ENCODE results near the gene SLC35D3. TPM values are rescaled to one million over a fixed set of nuclear protein-coding genes. Genes with fewer than 3 reads are reported as not detected.

The SLC35D3 gene
- total RNA-seq, 4 donors from 2014 or later, result not detected

DNA sequence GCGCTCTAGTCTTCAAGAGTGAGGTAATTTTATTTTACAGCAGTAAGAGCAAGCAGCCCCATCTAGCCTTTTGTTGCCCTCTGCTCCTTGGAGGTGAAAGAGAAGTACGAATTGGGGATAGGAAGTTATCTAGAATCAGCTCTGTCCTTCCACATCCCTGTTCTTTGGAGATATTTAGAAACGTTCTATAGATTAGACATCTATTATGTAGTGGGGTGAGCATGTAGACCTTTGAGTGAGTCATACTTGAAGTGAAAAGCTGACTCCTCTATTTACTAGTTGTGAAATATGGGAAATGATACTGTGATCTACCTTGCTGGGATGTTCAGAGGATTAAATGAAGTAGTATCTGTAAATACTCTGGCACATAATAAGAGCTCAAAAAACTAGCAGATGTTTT is 36.0 kb upstream of the SLC35D3 start:
- no peaks in the 10 kb centered on the region for H3K36me3 ChIP-seq
- no peak for DNase-seq
- in situ Hi-C loops (cut with MboI; ENCODE audit: low pct_ligation_motif_present in 1 of 4, low pct_unique_long_range_greater_than_20kb in 1 of 4, low sequenced_read_pairs in 3 of 4) (no loop called here), intact Hi-C loops (cut with DNase I; ENCODE audit: low total_unique reads) (no loop called here)
- 81 to 100% methylated on average over 2 to 3 of the region's 3 CpGs for WGBS, 2 donors (ENCODE audit: low coverage in 1 of 2)
- TF ChIP-seq CTCF (IDR thresholded peaks at IDR 0.05), result no peak
- TF ChIP-seq POLR2A (IDR thresholded peaks at IDR 0.05), result no peak
- TF ChIP-seq EP300 (IDR thresholded peaks at IDR 0.05; ENCODE audit: low read depth), result no peak
- no peak for TF ChIP-seq POLR2AphosphoS5 (IDR thresholded peaks at IDR 0.05)
- H3K4me1 ChIP-seq, result peaks cover 0 to 11% (median 6%) of the 10 kb centered on the region in 4 donors
- no peak overlapping the region for H3K4me3 ChIP-seq
- no peak overlapping the region for H3K27ac ChIP-seq
- H3K27me3 ChIP-seq, result no peaks in the 10 kb centered on the region
- no peaks in the 10 kb centered on the region for H3K9me3 ChIP-seq

DNA sequence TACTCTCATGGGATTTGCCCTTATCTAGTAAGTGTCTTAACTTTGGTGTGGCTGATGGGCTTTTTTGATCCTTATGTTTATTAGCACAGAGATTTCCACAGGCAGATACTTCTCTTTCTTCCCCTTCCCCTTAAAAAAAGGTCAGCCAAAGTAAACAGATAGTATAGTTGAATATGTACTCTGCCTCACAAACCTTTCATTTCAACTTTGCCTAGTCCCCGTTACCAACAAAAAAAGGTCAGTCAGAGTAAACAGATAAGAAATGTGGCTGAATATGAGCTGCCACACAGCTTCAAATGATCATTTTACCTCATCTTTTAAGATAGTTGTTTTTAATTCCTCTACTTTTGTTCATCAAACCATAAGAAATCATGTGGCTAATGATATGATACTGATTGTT is 34.1 kb upstream of the SLC35D3 start:
- peaks cover 0 to 10% (median 6%) of the 10 kb centered on the region in 4 donors for H3K4me1 ChIP-seq
- intact Hi-C loops (cut with DNase I; ENCODE audit: low total_unique reads) (loop anchor here (1.0 kb wide), 1 partner anchor 13 kb away; no protein-coding TSS in a partner anchor), in situ Hi-C loops (cut with MboI; ENCODE audit: low pct_ligation_motif_present in 1 of 4, low pct_unique_long_range_greater_than_20kb in 1 of 4, low sequenced_read_pairs in 3 of 4) (no loop called here)
- no peak overlapping the region for H3K27ac ChIP-seq
- peaks cover 0 to under 1% (median 0%) of the 10 kb centered on the region in 4 donors for H3K36me3 ChIP-seq
- H3K27me3 ChIP-seq, result no peaks in the 10 kb centered on the region
- no peak overlapping the region for H3K4me3 ChIP-seq
- TF ChIP-seq EP300 (IDR thresholded peaks at IDR 0.05; ENCODE audit: low read depth) (no peak), CTCF (IDR thresholded peaks at IDR 0.05) (no peak), POLR2AphosphoS5 (IDR thresholded peaks at IDR 0.05) (no peak), POLR2A (IDR thresholded peaks at IDR 0.05) (no peak)
- 46 to 50% methylated on average over 1 of the region's 1 CpG for WGBS, 2 donors (ENCODE audit: low coverage in 1 of 2)
- no peaks in the 10 kb centered on the region for H3K9me3 ChIP-seq
- no peak for DNase-seq

- H3K36me3 ChIP-seq, result peaks cover 0 to 5% (median 0%) of the 10 kb centered on the region in 4 donors
- in situ Hi-C loops (cut with MboI; ENCODE audit: low pct_ligation_motif_present in 1 of 4, low pct_unique_long_range_greater_than_20kb in 1 of 4, low sequenced_read_pairs in 3 of 4), result no loop called here
- peaks cover 0 to 10% (median 6%) of the 10 kb centered on the region in 4 donors for H3K4me1 ChIP-seq
- H3K27me3 ChIP-seq, result no peaks in the 10 kb centered on the region
- H3K27ac ChIP-seq, result no peak overlapping the region
- no peak overlapping the region for H3K4me3 ChIP-seq
- intact Hi-C loops (cut with DNase I; ENCODE audit: low total_unique reads), result no loop called here
- WGBS, 2 donors (ENCODE audit: low coverage in 1 of 2), result 67 to 73% methylated on average over 5 to 6 of the region's 6 CpGs
- H3K9me3 ChIP-seq, result no peaks in the 10 kb centered on the region
- DNase-seq, result no peak
- TF ChIP-seq POLR2A (IDR thresholded peaks at IDR 0.05), result no peak
- TF ChIP-seq POLR2AphosphoS5 (IDR thresholded peaks at IDR 0.05), result no peak
- no peak for TF ChIP-seq EP300 (IDR thresholded peaks at IDR 0.05; ENCODE audit: low read depth)
- no peak for TF ChIP-seq CTCF (IDR thresholded peaks at IDR 0.05)
Observed at GRCh38 chr6:136889271-136890193, 32.6 kb upstream of the SLC35D3 start.

DNA sequence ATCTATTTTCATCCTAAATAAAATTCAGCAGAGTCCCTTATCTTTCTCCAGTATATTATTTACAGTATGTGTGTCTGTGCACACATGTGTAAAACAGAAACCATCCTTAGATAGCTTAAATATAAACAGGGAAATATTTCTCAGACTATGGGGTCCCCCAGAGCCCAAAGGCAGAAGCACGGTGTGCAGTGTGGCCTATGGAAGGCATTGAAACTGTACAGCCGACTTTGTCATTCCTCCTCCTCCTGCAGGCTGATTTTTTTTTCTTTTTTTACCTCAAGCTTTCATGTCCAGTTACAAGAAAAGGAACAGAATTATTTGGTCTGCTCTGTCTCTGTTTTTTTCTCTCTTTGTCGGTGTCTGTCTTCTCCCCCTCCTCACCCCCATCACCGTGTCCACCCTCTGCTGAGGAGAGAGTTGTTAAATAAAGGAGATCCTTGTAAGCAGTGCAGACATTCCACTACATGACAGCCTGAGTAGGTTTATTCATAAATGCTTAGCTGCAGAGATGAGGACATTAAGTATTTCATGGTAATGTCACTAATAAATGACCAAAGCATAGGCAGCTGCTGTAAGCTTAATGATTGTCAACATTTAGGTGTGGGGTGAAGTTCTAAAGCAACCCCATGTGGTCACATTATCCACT is 31.8 kb upstream of the SLC35D3 start:
- peaks cover 0 to 5% (median 0%) of the 10 kb centered on the region in 4 donors for H3K36me3 ChIP-seq
- H3K27me3 ChIP-seq, result no peaks in the 10 kb centered on the region
- no peak for DNase-seq
- TF ChIP-seq CTCF (IDR thresholded peaks at IDR 0.05) (no peak), EP300 (IDR thresholded peaks at IDR 0.05; ENCODE audit: low read depth) (no peak), POLR2AphosphoS5 (IDR thresholded peaks at IDR 0.05) (no peak), POLR2A (IDR thresholded peaks at IDR 0.05) (no peak)
- H3K4me1 ChIP-seq, result peaks cover 0 to 10% (median 6%) of the 10 kb centered on the region in 4 donors
- no peaks in the 10 kb centered on the region for H3K9me3 ChIP-seq
- intact Hi-C loops (cut with DNase I; ENCODE audit: low total_unique reads) (no loop called here), in situ Hi-C loops (cut with MboI; ENCODE audit: low pct_ligation_motif_present in 1 of 4, low pct_unique_long_range_greater_than_20kb in 1 of 4, low sequenced_read_pairs in 3 of 4) (no loop called here)
- 87 to 92% methylated on average over 4 of the region's 4 CpGs for WGBS, 2 donors (ENCODE audit: low coverage in 1 of 2)
- no peak overlapping the region for H3K27ac ChIP-seq
- no peak overlapping the region for H3K4me3 ChIP-seq

All from transverse colon (tissue), 4 donors.